ENCODE data around the gene ZNF765. TPM values are rescaled to one million over a fixed set of nuclear protein-coding genes. Genes with fewer than 3 reads are reported as not detected.

Gene ZNF765
- total and polyA plus RNA-seq, 2 experiments from 2014 or later, result 10.3 to 33.4 TPM

DNA sequence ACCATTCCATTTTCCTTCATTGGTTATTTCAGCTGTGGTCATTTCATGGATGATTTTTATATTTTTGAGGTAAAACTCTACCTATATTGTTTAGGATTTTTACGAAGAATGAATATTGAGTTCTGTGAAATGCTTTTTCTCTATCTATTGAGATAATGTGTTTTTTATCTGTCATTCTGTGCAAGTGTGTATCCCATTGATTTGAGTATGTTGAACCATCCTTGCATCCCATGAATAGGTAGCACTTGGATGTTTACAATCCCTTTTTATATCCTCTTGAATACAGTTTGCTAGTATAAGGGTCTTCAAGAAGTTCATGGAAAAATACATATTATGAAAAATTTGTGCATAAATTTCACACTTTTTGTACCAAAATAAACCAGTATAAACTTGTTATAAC lies 39.2 kb upstream of the ZNF765 start (continued):
- TF ChIP-seq, protein P1, sequence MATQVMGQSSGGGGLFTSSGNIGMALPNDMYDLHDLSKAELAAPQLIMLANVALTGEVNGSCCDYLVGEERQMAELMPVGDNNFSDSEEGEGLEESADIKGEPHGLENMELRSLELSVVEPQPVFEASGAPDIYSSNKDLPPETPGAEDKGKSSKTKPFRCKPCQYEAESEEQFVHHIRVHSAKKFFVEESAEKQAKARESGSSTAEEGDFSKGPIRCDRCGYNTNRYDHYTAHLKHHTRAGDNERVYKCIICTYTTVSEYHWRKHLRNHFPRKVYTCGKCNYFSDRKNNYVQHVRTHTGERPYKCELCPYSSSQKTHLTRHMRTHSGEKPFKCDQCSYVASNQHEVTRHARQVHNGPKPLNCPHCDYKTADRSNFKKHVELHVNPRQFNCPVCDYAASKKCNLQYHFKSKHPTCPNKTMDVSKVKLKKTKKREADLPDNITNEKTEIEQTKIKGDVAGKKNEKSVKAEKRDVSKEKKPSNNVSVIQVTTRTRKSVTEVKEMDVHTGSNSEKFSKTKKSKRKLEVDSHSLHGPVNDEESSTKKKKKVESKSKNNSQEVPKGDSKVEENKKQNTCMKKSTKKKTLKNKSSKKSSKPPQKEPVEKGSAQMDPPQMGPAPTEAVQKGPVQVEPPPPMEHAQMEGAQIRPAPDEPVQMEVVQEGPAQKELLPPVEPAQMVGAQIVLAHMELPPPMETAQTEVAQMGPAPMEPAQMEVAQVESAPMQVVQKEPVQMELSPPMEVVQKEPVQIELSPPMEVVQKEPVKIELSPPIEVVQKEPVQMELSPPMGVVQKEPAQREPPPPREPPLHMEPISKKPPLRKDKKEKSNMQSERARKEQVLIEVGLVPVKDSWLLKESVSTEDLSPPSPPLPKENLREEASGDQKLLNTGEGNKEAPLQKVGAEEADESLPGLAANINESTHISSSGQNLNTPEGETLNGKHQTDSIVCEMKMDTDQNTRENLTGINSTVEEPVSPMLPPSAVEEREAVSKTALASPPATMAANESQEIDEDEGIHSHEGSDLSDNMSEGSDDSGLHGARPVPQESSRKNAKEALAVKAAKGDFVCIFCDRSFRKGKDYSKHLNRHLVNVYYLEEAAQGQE (IDR thresholded peaks at IDR 0.05; ENCODE audit: unreplicated experiment), result no peak
- no peak for TF ChIP-seq EZH2phosphoT487 (IDR thresholded peaks at IDR 0.05; ENCODE audit: unreplicated experiment)

DNA sequence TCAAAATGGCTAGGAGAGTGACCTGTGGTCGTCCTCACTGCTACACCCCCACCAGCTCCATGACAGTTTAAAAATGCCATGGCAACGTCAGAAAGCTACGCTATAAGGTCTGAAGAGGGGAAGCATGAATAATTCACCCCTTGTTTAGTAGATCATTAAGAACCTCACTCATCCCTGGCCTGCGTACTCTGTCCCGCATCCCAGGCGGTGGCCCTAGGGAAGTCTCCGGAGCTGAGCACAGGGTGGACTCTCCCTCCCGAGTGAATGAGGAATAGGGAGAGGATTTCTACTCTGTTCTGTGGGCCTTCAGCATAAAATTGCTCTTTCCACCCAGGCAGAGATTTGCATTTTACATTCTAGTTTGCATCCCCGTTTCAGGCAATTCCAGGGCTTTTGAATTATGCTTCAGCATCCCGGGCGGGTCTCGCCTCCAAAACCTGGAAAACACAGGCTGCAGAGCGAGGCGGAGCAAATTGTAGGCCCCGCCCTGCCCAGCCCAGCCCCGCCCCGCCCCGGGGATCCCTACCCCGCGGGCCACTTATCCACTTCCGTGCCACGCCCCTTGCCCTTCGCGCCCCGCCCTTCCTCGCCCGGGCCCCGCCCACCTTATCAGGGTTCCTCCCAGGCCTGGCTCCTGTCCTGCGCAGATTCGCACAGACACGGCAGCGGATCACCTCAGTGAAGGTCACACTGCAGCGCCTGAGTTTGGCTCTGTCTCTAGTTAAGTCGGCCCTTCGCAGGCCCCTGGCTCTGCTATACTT lies 36.9 kb upstream of the ZNF765 start:
- Histone ChIP-seq H3K27ac (ENCODE audit: low read depth) (no peak overlapping the region), H3K4me2 (no peak overlapping the region), H3K9me2 (ENCODE audit: insufficient read depth) (no peaks in the 10 kb centered on the region), H3K79me2 (replicated peaks; ENCODE audit: insufficient read depth) (no peaks in the 10 kb centered on the region), H3K4me1 (ENCODE audit: insufficient read depth) (no peaks in the 10 kb centered on the region), H3F3A (replicated peaks; ENCODE audit: low read depth) (no peaks in the 10 kb centered on the region), H3K36me3 (ENCODE audit: insufficient read depth) (peaks cover 25% of the 10 kb centered on the region), H4K20me1 (replicated peaks; ENCODE audit: insufficient read depth) (no peaks in the 10 kb centered on the region), H3K4me3 (no peak overlapping the region), H2AFZ (no peak overlapping the region), H3K27me3 (ENCODE audit: insufficient read depth) (no peaks in the 10 kb centered on the region)
- ATAC-seq (peak; percentile 97), DNase-seq (ENCODE audit: low spot score) (peak; percentile 85)
- Mint-ChIP-seq H3K4me3 (no peak overlapping the region), H3K4me1 (no peaks in the 10 kb centered on the region), H3K27ac (no peak overlapping the region), H3K9me3 (peaks cover 66% of the 10 kb centered on the region), H3K36me3 (ENCODE audit: low read depth) (peaks cover 51% of the 10 kb centered on the region), H3K27me3 (ENCODE audit: insufficient read depth, low read depth, poor library complexity) (peaks cover 3% of the 10 kb centered on the region)
- no peak for TF ChIP-seq EZH2 (IDR thresholded peaks at IDR 0.05; ENCODE audit: low read depth, unreplicated experiment)
- no peak for TF ChIP-seq ZNF114 (CRISPR knock-in tag; IDR thresholded peaks at IDR 0.05)
- no peak for TF ChIP-seq EZH2phosphoT487 (IDR thresholded peaks at IDR 0.05; ENCODE audit: unreplicated experiment)
- TF ChIP-seq, protein P2, sequence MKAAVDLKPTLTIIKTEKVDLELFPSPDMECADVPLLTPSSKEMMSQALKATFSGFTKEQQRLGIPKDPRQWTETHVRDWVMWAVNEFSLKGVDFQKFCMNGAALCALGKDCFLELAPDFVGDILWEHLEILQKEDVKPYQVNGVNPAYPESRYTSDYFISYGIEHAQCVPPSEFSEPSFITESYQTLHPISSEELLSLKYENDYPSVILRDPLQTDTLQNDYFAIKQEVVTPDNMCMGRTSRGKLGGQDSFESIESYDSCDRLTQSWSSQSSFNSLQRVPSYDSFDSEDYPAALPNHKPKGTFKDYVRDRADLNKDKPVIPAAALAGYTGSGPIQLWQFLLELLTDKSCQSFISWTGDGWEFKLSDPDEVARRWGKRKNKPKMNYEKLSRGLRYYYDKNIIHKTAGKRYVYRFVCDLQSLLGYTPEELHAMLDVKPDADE (IDR thresholded peaks at IDR 0.05), result no peak
- no peak for TF ChIP-seq ZNF331 (CRISPR knock-in tag; IDR thresholded peaks at IDR 0.05; ENCODE audit: low read depth)
- TF ChIP-seq, protein P1 (IDR thresholded peaks at IDR 0.05; ENCODE audit: unreplicated experiment), result no peak
- TF ChIP-seq JUNB (IDR thresholded peaks at IDR 0.05; ENCODE audit: unreplicated experiment), result no peak
- TF ChIP-seq, protein P3, sequence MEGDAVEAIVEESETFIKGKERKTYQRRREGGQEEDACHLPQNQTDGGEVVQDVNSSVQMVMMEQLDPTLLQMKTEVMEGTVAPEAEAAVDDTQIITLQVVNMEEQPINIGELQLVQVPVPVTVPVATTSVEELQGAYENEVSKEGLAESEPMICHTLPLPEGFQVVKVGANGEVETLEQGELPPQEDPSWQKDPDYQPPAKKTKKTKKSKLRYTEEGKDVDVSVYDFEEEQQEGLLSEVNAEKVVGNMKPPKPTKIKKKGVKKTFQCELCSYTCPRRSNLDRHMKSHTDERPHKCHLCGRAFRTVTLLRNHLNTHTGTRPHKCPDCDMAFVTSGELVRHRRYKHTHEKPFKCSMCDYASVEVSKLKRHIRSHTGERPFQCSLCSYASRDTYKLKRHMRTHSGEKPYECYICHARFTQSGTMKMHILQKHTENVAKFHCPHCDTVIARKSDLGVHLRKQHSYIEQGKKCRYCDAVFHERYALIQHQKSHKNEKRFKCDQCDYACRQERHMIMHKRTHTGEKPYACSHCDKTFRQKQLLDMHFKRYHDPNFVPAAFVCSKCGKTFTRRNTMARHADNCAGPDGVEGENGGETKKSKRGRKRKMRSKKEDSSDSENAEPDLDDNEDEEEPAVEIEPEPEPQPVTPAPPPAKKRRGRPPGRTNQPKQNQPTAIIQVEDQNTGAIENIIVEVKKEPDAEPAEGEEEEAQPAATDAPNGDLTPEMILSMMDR (conservative IDR thresholded peaks at IDR 0.05; ENCODE audit: low read depth in 2 of 2), result no peak
- TF ChIP-seq STAT1 (IDR thresholded peaks at IDR 0.05; ENCODE audit: unreplicated experiment), result no peak
- no peak for TF ChIP-seq NANOG (IDR thresholded peaks at IDR 0.05; ENCODE audit: borderline replicate concordance)
